ENCODE data around the gene KIF26B. TPM values are rescaled to one million over a fixed set of nuclear protein-coding genes. Genes with fewer than 3 reads are reported as not detected.

The KIF26B gene
- total and polyA plus RNA-seq, 2 donors = 0.43 to 1.6 TPM

DNA sequence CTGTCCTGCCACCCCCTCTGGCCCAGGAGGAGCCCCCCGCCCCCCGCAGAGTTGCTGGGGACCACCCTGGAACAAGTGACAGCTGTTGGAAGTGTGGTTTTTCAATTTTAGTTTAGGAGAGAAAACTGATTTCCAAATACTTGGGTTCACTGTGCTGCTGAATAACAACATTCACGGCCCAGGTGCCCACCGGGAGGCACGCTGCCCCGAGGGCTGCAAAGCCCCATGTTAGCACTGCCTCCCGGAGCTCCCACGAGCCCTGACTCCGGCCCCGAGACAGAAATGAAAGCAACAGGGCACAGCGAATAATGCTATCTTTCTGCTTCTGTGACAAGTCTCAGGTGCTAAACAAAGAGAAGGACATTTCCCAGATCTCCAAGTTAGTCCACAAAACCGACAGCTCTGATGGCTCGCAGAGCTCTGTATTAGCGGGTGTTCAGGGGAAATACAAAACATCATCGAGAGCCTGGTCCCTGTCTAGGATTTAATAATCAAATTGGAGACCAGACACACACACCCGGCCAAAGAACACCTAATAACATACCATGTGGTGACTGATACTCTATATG lies 451.5 kb downstream of the KIF26B start:
- no peaks in the 10 kb centered on the region for H3K36me3 ChIP-seq (ENCODE audit: control insufficient read depth in 2 of 2, insufficient read depth in 2 of 2, low read length in 1 of 2)
- WGBS = 96% methylated on average over 16 of the region's 16 CpGs
- no peak overlapping the region for H3K4me3 ChIP-seq (ENCODE audit: low read length in 2 of 2)
- no peak for DNase-seq (ENCODE audit: low read depth in 6 of 9, low spot score in 9 of 9)
- H3K27ac ChIP-seq (ENCODE audit: low read depth in 1 of 2, low read length in 1 of 2) = no peak overlapping the region
- peaks cover 0 to 6% of the 10 kb centered on the region in 2 donors for H3K4me1 ChIP-seq (ENCODE audit: control insufficient read depth in 2 of 2, insufficient read depth in 2 of 2, low read length in 2 of 2)
- H3K9me3 ChIP-seq (ENCODE audit: control insufficient read depth in 2 of 2, insufficient read depth in 1 of 2, low read length in 1 of 2) = no peaks in the 10 kb centered on the region
- no peaks in the 10 kb centered on the region for H3K27me3 ChIP-seq (ENCODE audit: control insufficient read depth in 2 of 2, insufficient read depth in 1 of 2, low read length in 1 of 2)

GRCh38 chr1:245608271-245608670 lies 453.5 kb downstream of the KIF26B start:
- peaks cover 0 to 6% of the 10 kb centered on the region in 2 donors for H3K4me1 ChIP-seq (ENCODE audit: control insufficient read depth in 2 of 2, insufficient read depth in 2 of 2, low read length in 2 of 2)
- no peak for DNase-seq (ENCODE audit: low read depth in 6 of 9, low spot score in 9 of 9)
- H3K27ac ChIP-seq (ENCODE audit: low read depth in 1 of 2, low read length in 1 of 2) = no peak overlapping the region
- no peak overlapping the region for H3K4me3 ChIP-seq (ENCODE audit: low read length in 2 of 2)
- H3K27me3 ChIP-seq (ENCODE audit: control insufficient read depth in 2 of 2, insufficient read depth in 1 of 2, low read length in 1 of 2) = no peaks in the 10 kb centered on the region
- 96% methylated on average over 2 of the region's 2 CpGs for WGBS
- no peaks in the 10 kb centered on the region for H3K36me3 ChIP-seq (ENCODE audit: control insufficient read depth in 2 of 2, insufficient read depth in 2 of 2, low read length in 1 of 2)
- no peaks in the 10 kb centered on the region for H3K9me3 ChIP-seq (ENCODE audit: control insufficient read depth in 2 of 2, insufficient read depth in 1 of 2, low read length in 1 of 2)

GRCh38 chr1:245609354-245610150 lies 454.8 kb downstream of the KIF26B start:
- WGBS = 97% methylated on average over 25 of the region's 25 CpGs
- no peak overlapping the region for H3K4me3 ChIP-seq (ENCODE audit: low read length in 2 of 2)
- H3K9me3 ChIP-seq (ENCODE audit: control insufficient read depth in 2 of 2, insufficient read depth in 1 of 2, low read length in 1 of 2) = no peaks in the 10 kb centered on the region
- no peaks in the 10 kb centered on the region for H3K27me3 ChIP-seq (ENCODE audit: control insufficient read depth in 2 of 2, insufficient read depth in 1 of 2, low read length in 1 of 2)
- no peaks in the 10 kb centered on the region for H3K36me3 ChIP-seq (ENCODE audit: control insufficient read depth in 2 of 2, insufficient read depth in 2 of 2, low read length in 1 of 2)
- peaks cover 0 to 6% of the 10 kb centered on the region in 2 donors for H3K4me1 ChIP-seq (ENCODE audit: control insufficient read depth in 2 of 2, insufficient read depth in 2 of 2, low read length in 2 of 2)
- DNase-seq (ENCODE audit: low read depth in 6 of 9, low spot score in 9 of 9) = no peak
- no peak overlapping the region for H3K27ac ChIP-seq (ENCODE audit: low read depth in 1 of 2, low read length in 1 of 2)

DNA sequence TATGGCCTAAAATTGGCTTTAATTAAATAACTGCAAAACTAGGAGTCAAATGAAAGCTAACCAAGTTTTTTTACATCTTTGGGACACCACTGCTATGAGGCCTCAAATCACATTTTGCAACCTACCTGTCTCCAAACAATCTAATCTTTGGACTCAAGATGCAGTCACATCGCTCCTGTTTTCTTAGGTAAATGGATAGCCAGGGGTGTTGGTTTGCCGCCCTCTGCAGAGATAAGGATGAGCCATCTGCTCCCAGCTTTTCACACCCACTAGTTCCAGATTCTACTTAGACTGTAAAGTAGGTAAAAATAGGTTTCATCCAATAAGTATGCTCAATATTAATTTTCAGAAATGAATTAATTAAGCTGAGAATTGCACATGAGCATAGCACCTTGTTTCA lies 456.5 kb downstream of the KIF26B start:
- DNase-seq (ENCODE audit: low read depth in 6 of 9, low spot score in 9 of 9) = no peak
- no peaks in the 10 kb centered on the region for H3K36me3 ChIP-seq (ENCODE audit: control insufficient read depth in 2 of 2, insufficient read depth in 2 of 2, low read length in 1 of 2)
- H3K4me1 ChIP-seq (ENCODE audit: control insufficient read depth in 2 of 2, insufficient read depth in 2 of 2, low read length in 2 of 2) = no peaks in the 10 kb centered on the region
- no peaks in the 10 kb centered on the region for H3K9me3 ChIP-seq (ENCODE audit: control insufficient read depth in 2 of 2, insufficient read depth in 1 of 2, low read length in 1 of 2)
- no peaks in the 10 kb centered on the region for H3K27me3 ChIP-seq (ENCODE audit: control insufficient read depth in 2 of 2, insufficient read depth in 1 of 2, low read length in 1 of 2)
- H3K27ac ChIP-seq (ENCODE audit: low read depth in 1 of 2, low read length in 1 of 2) = no peak overlapping the region
- WGBS = 98% methylated on average over 2 of the region's 2 CpGs
- no peak overlapping the region for H3K4me3 ChIP-seq (ENCODE audit: low read length in 2 of 2)

- WGBS = 97% methylated on average over 13 of the region's 13 CpGs
- Histone ChIP-seq H3K27me3 (ENCODE audit: control insufficient read depth in 2 of 2, insufficient read depth in 1 of 2, low read length in 1 of 2) (no peaks in the 10 kb centered on the region), H3K4me1 (ENCODE audit: control insufficient read depth in 2 of 2, insufficient read depth in 2 of 2, low read length in 2 of 2) (no peaks in the 10 kb centered on the region), H3K36me3 (ENCODE audit: control insufficient read depth in 2 of 2, insufficient read depth in 2 of 2, low read length in 1 of 2) (no peaks in the 10 kb centered on the region), H3K27ac (ENCODE audit: low read depth in 1 of 2, low read length in 1 of 2) (no peak overlapping the region), H3K4me3 (ENCODE audit: low read length in 2 of 2) (no peak overlapping the region), H3K9me3 (ENCODE audit: control insufficient read depth in 2 of 2, insufficient read depth in 1 of 2, low read length in 1 of 2) (no peaks in the 10 kb centered on the region)
- DNase-seq (ENCODE audit: low read depth in 6 of 9, low spot score in 9 of 9) = no peak
Measured at GRCh38 chr1:245614476-245614875, 459.7 kb downstream of the KIF26B start.

DNA sequence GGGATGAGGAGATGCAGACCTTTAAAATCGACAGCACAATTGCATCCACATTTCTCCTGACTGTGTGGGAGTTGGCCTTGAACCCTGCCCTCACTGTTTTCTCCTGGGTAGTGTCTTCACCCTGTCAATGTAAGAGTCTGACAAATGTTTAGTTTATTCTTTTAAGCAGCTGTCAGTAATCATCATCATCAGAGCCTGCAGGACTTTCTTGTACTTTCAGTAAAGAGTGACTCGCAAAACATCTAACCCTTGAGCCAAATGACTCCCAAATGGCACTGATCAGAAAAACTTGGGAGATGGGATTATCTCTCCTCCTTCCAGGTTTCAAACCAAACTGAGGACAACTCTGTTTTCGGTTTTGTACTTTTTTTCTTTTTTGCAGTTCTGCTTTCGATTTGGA lies 460.2 kb downstream of the KIF26B start:
- no peak overlapping the region for H3K4me3 ChIP-seq (ENCODE audit: low read length in 2 of 2)
- H3K27ac ChIP-seq (ENCODE audit: low read depth in 1 of 2, low read length in 1 of 2) = no peak overlapping the region
- no peaks in the 10 kb centered on the region for H3K27me3 ChIP-seq (ENCODE audit: control insufficient read depth in 2 of 2, insufficient read depth in 1 of 2, low read length in 1 of 2)
- DNase-seq (ENCODE audit: low read depth in 6 of 9, low spot score in 9 of 9) = no peak
- H3K36me3 ChIP-seq (ENCODE audit: control insufficient read depth in 2 of 2, insufficient read depth in 2 of 2, low read length in 1 of 2) = no peaks in the 10 kb centered on the region
- 83% methylated on average over 4 of the region's 4 CpGs for WGBS
- no peaks in the 10 kb centered on the region for H3K4me1 ChIP-seq (ENCODE audit: control insufficient read depth in 2 of 2, insufficient read depth in 2 of 2, low read length in 2 of 2)
- H3K9me3 ChIP-seq (ENCODE audit: control insufficient read depth in 2 of 2, insufficient read depth in 1 of 2, low read length in 1 of 2) = no peaks in the 10 kb centered on the region

DNA sequence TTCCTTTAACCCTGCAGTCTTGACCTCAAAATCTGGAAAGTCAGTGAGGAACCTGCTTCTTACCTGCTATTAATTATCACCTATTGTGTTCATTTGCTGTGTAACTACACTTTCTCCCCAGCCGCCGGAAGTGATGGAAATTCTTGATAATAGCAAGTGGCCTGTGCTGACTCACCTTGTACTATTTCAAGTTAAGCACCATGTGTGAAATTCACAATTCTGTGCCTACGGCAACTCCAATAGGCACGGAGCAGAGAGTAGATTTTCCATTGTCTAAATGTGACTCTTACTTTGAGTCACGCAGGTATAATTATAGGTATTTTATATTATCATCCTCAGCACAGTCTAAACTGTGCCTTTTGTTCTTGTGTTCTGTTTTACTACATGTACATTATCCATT lies 466.8 kb downstream of the KIF26B start:
- WGBS = 46% methylated on average over 5 of the region's 5 CpGs
- H3K4me3 ChIP-seq (ENCODE audit: low read length in 2 of 2) = no peak overlapping the region
- DNase-seq (ENCODE audit: low read depth in 6 of 9, low spot score in 9 of 9) = no peak
- H3K36me3 ChIP-seq (ENCODE audit: control insufficient read depth in 2 of 2, insufficient read depth in 2 of 2, low read length in 1 of 2) = no peaks in the 10 kb centered on the region
- no peaks in the 10 kb centered on the region for H3K4me1 ChIP-seq (ENCODE audit: control insufficient read depth in 2 of 2, insufficient read depth in 2 of 2, low read length in 2 of 2)
- H3K27ac ChIP-seq (ENCODE audit: low read depth in 1 of 2, low read length in 1 of 2) = no peak overlapping the region
- H3K9me3 ChIP-seq (ENCODE audit: control insufficient read depth in 2 of 2, insufficient read depth in 1 of 2, low read length in 1 of 2) = no peaks in the 10 kb centered on the region
- no peaks in the 10 kb centered on the region for H3K27me3 ChIP-seq (ENCODE audit: control insufficient read depth in 2 of 2, insufficient read depth in 1 of 2, low read length in 1 of 2)

DNA sequence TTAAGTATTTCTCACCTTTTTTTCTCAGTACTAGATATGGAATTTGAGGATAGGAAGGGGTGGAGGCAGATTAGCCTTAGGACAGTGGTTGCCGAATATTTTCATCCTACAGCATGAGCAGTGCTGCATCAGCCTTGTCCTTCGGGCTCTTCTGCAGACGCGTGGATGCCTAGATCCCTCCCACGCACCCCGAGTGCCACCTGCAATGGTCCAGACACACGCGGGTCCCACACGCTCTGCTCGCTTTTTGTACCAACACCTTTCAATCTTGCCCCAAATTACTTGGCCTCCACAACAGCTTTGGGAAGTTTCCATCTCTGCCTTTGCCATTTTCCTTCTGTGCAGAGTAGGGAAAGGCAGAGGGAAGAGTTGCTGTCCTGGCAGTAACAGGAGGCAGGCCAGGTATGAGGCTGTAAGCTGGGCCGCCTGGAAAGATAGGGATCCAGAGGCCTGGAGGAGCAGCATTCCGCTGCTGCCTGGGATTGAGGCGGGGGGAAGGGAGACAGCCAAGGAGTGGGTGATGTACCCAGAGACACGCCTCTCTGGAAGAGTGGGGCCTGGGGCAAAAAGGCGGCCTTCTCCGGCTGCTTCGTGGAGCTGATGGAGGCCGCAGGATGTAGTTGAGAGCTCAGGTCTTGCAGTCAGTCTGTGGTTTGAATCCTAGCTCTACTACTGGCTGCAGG lies 467.7 kb downstream of the KIF26B start:
- no peaks in the 10 kb centered on the region for H3K4me1 ChIP-seq (ENCODE audit: control insufficient read depth in 2 of 2, insufficient read depth in 2 of 2, low read length in 2 of 2)
- DNase-seq (ENCODE audit: low read depth in 6 of 9, low spot score in 9 of 9) = no peak
- 92% methylated on average over 18 of the region's 18 CpGs for WGBS

GRCh38 chr1:245641384-245641783 lies 486.6 kb downstream of the KIF26B start:
- Histone ChIP-seq H3K36me3 (ENCODE audit: control insufficient read depth in 2 of 2, insufficient read depth in 2 of 2, low read length in 1 of 2) (no peaks in the 10 kb centered on the region), H3K27ac (ENCODE audit: low read depth in 1 of 2, low read length in 1 of 2) (no peak overlapping the region), H3K4me3 (ENCODE audit: low read length in 2 of 2) (no peak overlapping the region), H3K27me3 (ENCODE audit: control insufficient read depth in 2 of 2, insufficient read depth in 1 of 2, low read length in 1 of 2) (no peaks in the 10 kb centered on the region), H3K9me3 (ENCODE audit: control insufficient read depth in 2 of 2, insufficient read depth in 1 of 2, low read length in 1 of 2) (peaks cover 3 to 8% of the 10 kb centered on the region in 2 donors), H3K4me1 (ENCODE audit: control insufficient read depth in 2 of 2, insufficient read depth in 2 of 2, low read length in 2 of 2) (peaks cover 0 to 7% of the 10 kb centered on the region in 2 donors)
- 100% methylated on average over 1 of the region's 1 CpG for whole genome bisulfite sequencing
- DNase-seq (ENCODE audit: low read depth in 6 of 9, low spot score in 9 of 9) = no peak

More for the DNA sequence above, 467.7 kb downstream of the KIF26B start:
- no peak overlapping the region for H3K4me3 ChIP-seq (ENCODE audit: low read length in 2 of 2)
- no peaks in the 10 kb centered on the region for H3K9me3 ChIP-seq (ENCODE audit: control insufficient read depth in 2 of 2, insufficient read depth in 1 of 2, low read length in 1 of 2)
- H3K36me3 ChIP-seq (ENCODE audit: control insufficient read depth in 2 of 2, insufficient read depth in 2 of 2, low read length in 1 of 2) = no peaks in the 10 kb centered on the region
- H3K27me3 ChIP-seq (ENCODE audit: control insufficient read depth in 2 of 2, insufficient read depth in 1 of 2, low read length in 1 of 2) = no peaks in the 10 kb centered on the region
- no peak overlapping the region for H3K27ac ChIP-seq (ENCODE audit: low read depth in 1 of 2, low read length in 1 of 2)

Measured in thymus (tissue), 11 donors.